Islet precursor cell (in vitro differentiated cells): ENCODE results near the gene CCDC136.
A peak's percentile ranks its signal among the peaks of the same experiment; 100 is the strongest.

Experiments used
- DNase-seq: peaks from one replicate; pipeline ENCODE4 v3.0.0-alpha.2; 2018

Gene CCDC136

GRCh38 chr7:128807191-128807590, 15.4 kb downstream of the CCDC136 start:
- DNase-seq, result no peak

- no peak for DNase-seq
Measured at GRCh38 chr7:128809363-128809762, 17.6 kb downstream of the CCDC136 start.

- DNase-seq, result no peak
Measured at GRCh38 chr7:128810473-128810872, 18.7 kb downstream of the CCDC136 start.

GRCh38 chr7:128810997-128811396, 19.2 kb downstream of the CCDC136 start:
- DNase-seq, result no peak

GRCh38 chr7:128811631-128812430, 20.1 kb downstream of the CCDC136 start:
- DNase-seq, result no peak

GRCh38 chr7:128812514-128813168, 20.9 kb downstream of the CCDC136 start:
- DNase-seq, result no peak

- DNase-seq, result no peak
Measured at GRCh38 chr7:128814499-128814898, 22.7 kb downstream of the CCDC136 start.

GRCh38 chr7:128815289-128815942, 23.6 kb downstream of the CCDC136 start:
- DNase-seq, result no peak

- no peak for DNase-seq
Measured at GRCh38 chr7:128818694-128819093, 26.9 kb downstream of the CCDC136 start.

- DNase-seq, result no peak
Measured at GRCh38 chr7:128821724-128822123, 30.0 kb downstream of the CCDC136 start.

- DNase-seq, result no peak
Measured at GRCh38 chr7:128826512-128826911, 34.7 kb downstream of the CCDC136 start.

- no peak for DNase-seq
Measured at GRCh38 chr7:128826916-128827247, 35.1 kb downstream of the CCDC136 start.

- DNase-seq, result peak; percentile 96
Measured at GRCh38 chr7:128827248-128827958, 35.6 kb downstream of the CCDC136 start.

GRCh38 chr7:128827971-128828711, 36.4 kb downstream of the CCDC136 start:
- peak; percentile 83 for DNase-seq

- peak; percentile 83 for DNase-seq
Measured at GRCh38 chr7:128829391-128830166, 37.8 kb downstream of the CCDC136 start.

- DNase-seq, result peak; percentile 80
Measured at GRCh38 chr7:128830231-128831177, 38.7 kb downstream of the CCDC136 start, which contains the start of gene FLNC. FLNC (plus strand) TSS chr7:128830406; CDS start chr7:128830638, 232 bp downstream.

- peak; percentile 91 for DNase-seq
Measured at GRCh38 chr7:128831178-128831993, 39.6 kb downstream of the CCDC136 start.

- peak; percentile 89 for DNase-seq
Measured at GRCh38 chr7:128831994-128832879, 40.5 kb downstream of the CCDC136 start.

GRCh38 chr7:128832880-128833147, 41.0 kb downstream of the CCDC136 start:
- DNase-seq, result no peak
